Adipose tissue (tissue), 3 donors: ENCODE data around the gene ACTRT2. TPM values are rescaled to one million over a fixed set of nuclear protein-coding genes. Genes with fewer than 3 reads are reported as not detected.

Experiments
- H3K27ac ChIP-seq: one replicate; pipeline ENCODE4 v1.5.1; 2013; ENCODE audit warnings: low read depth, low read length
- WGBS, 3 donors: extraction: QIAGEN DNeasy Blood & Tissue Kit; methylation state at CpG; one replicate each; pipeline ENCODE4 v1.1.7; 2013; 5-methylcytosine and 5-hydroxymethylcytosine counted together
- polyA plus RNA-seq, 3 donors: library from polyadenylated mRNA; stranded (reverse); fragments of 200-250 nt; gene quantifications; one replicate each; pipeline ENCODE4 v1.2.3, GENCODE V29; 2013
- donor health status: healthy with polysubstance abuse.
- donor health status: Bipolar disorder and iron deficiency.
- donor health status: healthy.

The ACTRT2 gene
- polyA plus RNA-seq, 3 donors = not detected

DNA sequence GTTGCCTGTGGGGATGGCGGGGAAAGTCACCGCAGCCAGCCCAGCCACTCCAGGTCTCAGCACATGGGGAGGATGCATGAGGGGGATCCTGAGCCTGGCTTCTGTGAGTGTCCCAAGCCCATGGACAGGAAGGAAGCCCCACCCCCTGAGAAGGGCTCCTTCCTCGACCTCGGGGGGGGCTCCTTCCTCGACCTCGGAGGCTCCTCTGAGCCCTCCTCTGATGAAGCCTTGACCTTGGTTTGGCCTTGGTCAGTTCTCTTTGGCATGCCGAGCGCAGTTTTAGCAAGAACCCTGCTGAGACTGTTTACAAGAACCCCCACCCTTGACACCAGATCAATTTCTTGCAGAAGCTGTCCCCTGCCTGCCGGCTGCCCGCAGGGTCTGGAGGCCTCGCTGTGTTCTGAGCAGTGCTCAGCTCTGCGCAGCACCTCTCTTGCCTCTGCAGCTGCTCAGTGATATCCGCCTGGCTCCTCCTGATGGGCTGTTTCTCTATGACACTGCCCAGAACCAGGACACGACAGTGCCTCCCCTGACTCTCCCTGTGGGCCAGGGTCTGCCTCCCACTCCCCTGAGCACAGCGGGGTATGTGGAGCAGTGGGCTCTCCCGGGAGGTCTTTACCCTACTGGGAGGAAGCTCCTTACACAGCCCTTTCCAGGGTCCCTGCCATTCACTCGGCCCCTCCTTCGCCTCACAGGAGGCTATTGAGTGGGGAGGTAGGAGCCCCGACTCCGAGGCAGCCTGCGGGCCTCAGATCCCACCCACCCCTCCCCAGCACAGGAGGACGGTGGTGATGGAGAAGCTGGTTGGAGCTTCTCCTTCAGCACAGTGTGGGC is 15.4 kb downstream of the ACTRT2 start:
- no peak overlapping the region for H3K27ac ChIP-seq
- 47 to 51% (median 48%) methylated on average over 21 to 22 of the region's 22 CpGs for WGBS, 3 donors

DNA sequence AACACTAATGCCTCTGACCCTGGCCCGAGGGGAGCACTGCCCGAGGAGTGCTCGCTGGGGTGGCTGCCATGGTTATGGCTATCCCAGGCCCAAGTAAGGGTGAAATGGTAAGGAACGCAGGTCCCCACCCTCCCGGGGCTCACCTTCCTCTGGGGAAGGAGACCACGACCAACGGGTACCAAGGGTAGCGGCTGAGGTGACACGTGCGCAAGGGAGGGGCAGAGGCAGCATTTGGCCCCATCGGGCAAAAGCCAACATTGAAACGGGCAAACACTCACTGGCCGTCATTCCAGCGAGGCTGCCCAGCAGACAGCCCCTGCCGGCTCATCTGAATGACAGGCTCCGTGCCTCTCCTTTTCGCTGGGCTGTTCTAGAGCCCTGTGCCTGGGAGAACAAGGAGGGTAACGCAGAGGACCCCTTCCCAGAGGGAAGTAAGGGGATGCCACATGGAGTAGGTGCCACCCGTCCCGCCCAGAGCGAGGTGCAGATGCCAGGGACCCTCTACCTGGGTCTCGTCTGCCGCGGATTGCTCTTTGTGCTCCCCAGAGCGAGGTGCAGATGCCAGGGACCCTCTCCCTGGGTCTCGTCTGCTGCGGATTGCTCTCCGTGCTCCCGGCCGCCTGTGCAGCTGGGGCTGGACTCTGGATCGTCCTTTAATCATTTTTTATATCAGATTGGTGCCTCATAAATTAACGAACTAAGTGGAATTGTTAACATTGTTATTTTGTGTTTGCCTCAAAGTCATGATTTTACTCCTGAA is 16.2 kb downstream of the ACTRT2 start:
- no peak overlapping the region for H3K27ac ChIP-seq
- WGBS, 3 donors = 69 to 84% (median 81%) methylated on average over 32 of the region's 32 CpGs

DNA sequence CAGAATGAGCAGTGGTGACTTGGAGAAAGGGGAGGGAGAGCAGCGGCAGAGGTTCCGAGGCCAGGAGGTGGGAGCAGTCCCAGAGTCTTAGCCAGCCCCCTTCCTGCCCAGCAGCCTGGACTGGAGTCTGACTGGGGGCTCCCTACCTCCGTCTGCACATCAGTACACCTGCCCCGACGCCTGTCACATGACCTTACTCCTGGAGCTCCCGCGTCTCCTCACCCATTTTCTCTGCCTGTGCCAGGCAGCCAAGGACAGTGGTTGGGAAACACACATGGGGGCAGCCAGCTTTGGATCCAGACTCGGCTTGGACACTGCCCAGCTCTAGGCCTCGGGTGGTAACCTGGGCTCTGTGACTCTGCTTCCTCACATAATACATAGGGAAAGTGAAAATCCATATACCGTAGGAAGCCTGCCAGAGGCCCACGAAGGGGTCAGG is 16.9 kb downstream of the ACTRT2 start:
- WGBS, 3 donors = 32 to 76% (median 73%) methylated on average over 11 of the region's 11 CpGs
- no peak overlapping the region for H3K27ac ChIP-seq

GRCh38 chr1:3038571-3039181 is 17.4 kb downstream of the ACTRT2 start:
- WGBS, 3 donors = 77 to 82% (median 77%) methylated on average over 19 of the region's 19 CpGs
- no peak overlapping the region for H3K27ac ChIP-seq

GRCh38 chr1:3040004-3040403 is 18.7 kb downstream of the ACTRT2 start:
- H3K27ac ChIP-seq = no peak overlapping the region
- 81 to 95% (median 82%) methylated on average over 7 of the region's 7 CpGs for WGBS, 3 donors

DNA sequence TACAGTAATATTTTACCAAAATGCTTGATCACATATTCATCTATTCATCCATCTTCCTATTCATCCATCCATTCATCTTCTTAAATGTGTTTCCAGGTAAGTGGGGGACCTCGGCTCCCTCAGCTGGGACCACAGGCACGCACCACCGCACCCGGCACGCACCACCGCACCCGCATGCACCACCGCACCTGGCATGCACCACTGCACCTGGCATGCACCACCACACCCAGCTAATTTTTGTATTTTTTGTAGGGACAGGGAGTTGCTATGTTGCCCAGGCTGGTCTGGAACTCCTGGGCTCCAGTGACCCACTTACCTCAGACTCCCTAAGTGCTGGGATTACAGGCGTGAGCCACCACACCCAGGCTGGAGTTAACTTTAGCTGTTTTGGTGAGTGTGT is 21.2 kb downstream of the ACTRT2 start:
- 87 to 92% (median 92%) methylated on average over 9 of the region's 9 CpGs for WGBS, 3 donors
- no peak overlapping the region for H3K27ac ChIP-seq

- H3K27ac ChIP-seq = no peak overlapping the region
- 81 to 84% (median 81%) methylated on average over 7 of the region's 7 CpGs for WGBS, 3 donors
Measured at GRCh38 chr1:3049164-3049563, 27.9 kb downstream of the ACTRT2 start.

DNA sequence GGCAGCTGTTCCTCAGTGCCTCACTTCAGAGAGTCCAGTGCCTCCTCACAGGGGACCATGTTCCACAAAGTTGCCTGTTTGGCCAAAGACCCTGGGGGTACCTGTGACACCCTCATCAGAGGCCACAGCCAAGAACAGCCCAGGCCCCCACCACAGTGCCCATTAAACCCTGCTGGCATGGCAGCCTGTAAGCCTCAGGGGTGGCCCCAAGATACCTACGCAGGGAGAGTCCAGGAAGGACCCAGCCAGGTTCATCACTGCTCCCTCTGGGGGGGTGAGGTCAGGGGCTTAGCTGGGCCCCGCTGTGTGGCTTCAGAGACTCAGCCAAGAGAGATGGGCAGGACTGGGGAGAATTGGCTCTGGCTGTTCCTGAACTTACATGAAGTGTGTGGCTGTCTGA is 28.6 kb downstream of the ACTRT2 start:
- 81 to 93% (median 82%) methylated on average over 2 of the region's 2 CpGs for WGBS, 3 donors

DNA sequence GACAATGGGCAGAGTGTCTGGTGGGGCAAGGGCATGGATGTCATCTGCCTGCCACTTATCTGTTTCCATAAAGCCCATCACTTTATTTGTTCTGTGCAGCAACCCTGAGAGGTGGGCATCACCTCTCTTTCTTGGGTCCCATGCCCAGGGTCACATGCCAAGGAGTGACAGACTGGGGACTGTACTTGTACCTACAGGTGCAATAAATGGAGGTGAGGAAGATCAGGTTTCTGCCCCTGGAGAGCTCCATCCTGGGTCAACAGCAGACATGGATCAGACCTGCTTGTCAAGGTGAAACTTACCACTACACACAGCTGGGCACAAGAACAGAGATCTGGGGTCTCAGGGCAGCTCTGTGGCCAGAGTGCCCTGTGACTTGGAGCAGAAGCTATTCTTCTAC is 29.3 kb downstream of the ACTRT2 start:
- H3K27ac ChIP-seq = no peak overlapping the region

More for the DNA sequence above, 28.6 kb downstream of the ACTRT2 start:
- H3K27ac ChIP-seq = no peak overlapping the region

DNA sequence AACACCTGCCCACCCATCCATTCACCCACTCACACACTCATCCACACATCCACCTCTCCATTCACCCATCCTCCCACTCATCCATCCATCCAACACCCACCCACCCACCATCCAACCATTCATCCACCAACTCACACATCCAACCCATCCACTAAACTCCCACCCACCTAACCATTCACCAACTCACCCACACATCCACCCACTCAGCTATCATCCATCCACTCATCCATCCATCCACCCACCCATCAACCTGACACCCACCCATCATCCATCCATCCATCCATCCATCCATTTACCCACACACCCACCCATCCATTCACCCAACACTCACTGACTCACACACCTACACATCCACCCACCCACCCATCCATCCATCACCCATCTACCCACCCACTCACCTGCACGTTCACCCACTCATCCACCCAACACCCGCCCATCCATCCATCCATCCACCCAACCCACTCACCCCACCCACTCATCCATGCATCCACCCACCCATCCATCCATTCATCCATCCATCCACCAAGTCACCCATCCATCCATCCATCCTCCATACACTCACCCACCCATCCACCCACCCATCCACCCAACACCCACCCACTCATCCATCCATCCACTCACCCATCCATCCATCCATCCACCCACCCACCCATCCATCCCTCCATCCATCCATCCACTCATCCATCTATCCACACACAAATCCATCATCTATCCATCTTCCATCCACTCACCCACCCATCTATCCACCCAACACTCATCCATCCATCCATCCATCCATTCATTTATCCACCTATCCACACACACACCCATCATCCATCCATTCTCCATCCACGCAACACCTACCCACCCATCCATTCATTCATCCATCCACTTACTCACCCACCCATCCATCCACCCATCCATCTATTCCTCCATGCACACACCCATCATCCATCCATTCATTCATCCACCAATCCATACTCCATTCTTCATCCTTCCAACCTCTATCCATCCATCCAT is 30.3 kb downstream of the ACTRT2 start:
- no peak overlapping the region for H3K27ac ChIP-seq
- WGBS, 3 donors = 88 to 90% (median 89%) methylated on average over 3 of the region's 3 CpGs

- H3K27ac ChIP-seq = no peak overlapping the region
- 86 to 91% (median 88%) methylated on average over 5 of the region's 5 CpGs for WGBS, 3 donors
Measured at GRCh38 chr1:3052501-3052900, 31.2 kb downstream of the ACTRT2 start.

- no peak overlapping the region for H3K27ac ChIP-seq
- 86 to 92% (median 91%) methylated on average over 9 of the region's 9 CpGs for WGBS, 3 donors
Measured at GRCh38 chr1:3053366-3053980, 32.2 kb downstream of the ACTRT2 start.

- WGBS, 3 donors = 82 to 93% (median 83%) methylated on average over 6 of the region's 6 CpGs
Measured at GRCh38 chr1:3053986-3054385, 32.7 kb downstream of the ACTRT2 start.

DNA sequence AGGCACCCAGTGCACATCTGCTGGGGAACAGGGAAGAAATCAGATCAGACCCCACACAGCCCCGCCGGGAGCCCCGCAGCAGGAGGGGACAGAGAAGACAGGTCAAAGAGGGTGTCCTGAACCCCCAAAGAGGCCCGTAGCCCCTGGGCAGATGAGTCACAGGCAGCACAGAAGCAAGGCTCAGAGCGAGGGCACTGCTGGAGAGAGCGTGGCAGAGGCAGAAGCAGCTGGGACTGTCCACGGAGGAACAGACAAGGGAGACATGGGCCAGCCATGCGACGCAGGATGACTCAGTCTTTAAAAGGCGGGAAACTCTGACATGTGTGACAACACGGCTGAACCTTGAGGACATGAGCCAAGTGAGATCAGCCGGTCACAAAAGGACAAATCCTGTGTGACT is 33.2 kb downstream of the ACTRT2 start:
- no peak overlapping the region for H3K27ac ChIP-seq
- WGBS, 3 donors = 74 to 86% (median 79%) methylated on average over 12 of the region's 12 CpGs

More at GRCh38 chr1:3053986-3054385, 32.7 kb downstream of the ACTRT2 start:
- H3K27ac ChIP-seq = no peak overlapping the region

DNA sequence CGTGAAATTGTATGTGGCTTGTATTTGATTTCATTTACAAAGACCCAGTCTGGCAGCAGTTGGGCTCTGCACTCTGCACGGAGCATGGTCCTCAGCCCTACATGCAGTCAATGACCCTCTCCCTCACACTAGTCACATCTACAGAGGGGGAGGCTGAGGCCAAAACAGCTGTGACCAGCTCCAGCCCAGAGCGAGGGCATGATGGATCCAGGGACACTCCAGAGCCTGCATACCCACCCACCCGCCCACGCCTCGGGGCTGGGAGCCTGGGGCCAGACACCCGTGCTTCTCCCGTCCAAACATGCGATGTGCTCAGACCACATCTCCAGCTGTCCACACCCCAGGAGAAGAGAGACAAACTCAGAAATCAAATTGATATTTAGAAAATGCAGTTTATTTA is 33.8 kb downstream of the ACTRT2 start:
- WGBS, 3 donors = 71 to 86% (median 81%) methylated on average over 9 of the region's 9 CpGs
- H3K27ac ChIP-seq = no peak overlapping the region

GRCh38 chr1:3056641-3057040 is 35.4 kb downstream of the ACTRT2 start:
- 90 to 92% (median 90%) methylated on average over 5 of the region's 5 CpGs for WGBS, 3 donors
- no peak overlapping the region for H3K27ac ChIP-seq

DNA sequence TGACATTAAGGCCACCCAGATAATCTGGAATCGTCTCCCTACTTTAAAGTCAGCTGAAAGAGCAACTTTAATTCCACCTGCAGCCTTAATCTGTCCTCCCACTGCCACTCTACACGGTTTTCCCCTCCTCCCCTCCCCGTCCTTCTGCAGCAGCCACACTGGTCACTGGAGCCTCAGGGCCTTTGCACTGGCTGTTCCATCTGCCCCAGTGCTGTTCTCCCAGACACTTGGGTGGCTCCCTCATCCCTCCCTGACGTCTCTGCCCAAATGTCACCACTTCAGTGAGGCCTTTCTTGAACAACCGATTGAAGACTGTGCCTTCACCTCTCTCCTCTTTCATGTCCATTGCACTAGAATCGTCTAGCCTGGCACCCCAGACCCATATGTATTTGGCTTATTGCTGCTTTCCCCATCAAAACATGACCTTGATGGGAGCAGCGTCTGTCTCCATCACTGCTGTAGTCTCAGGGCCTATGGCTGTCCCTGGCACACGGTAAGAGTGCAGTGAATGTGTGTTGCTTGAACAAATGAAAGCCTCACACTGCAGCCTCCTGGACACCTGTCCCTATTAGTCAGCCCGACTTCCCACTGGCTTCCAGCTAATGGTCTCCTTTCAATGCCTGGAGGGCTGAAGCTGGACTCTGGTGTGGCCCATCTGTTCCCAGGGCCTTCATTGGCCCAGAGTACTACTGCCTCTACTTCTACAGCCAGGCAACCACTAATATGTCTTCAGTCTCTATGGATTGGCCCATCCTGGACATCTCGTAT is 37.2 kb downstream of the ACTRT2 start:
- 78 to 92% (median 83%) methylated on average over 10 of the region's 10 CpGs for WGBS, 3 donors
- no peak overlapping the region for H3K27ac ChIP-seq
